ENCODE data around the gene SPTBN5. TPM values are rescaled to one million over a fixed set of nuclear protein-coding genes. Genes with fewer than 3 reads are reported as not detected.

Gene SPTBN5
- polyA plus RNA-seq, 1 donor from 2014 or later: 0.01 TPM

GRCh38 chr15:41844814-41845213, 49.0 kb downstream of the SPTBN5 start:
- Histone ChIP-seq H4K20me1 (ENCODE audit: insufficient read depth) (no peaks in the 10 kb centered on the region), H3K9me3 (ENCODE audit: low read length) (no peaks in the 10 kb centered on the region), H3F3A (ENCODE audit: insufficient read depth, low read length, poor library complexity, severe bottlenecking) (no peaks in the 10 kb centered on the region), H3K4me3 (ENCODE audit: low read length) (no peak overlapping the region), H3K9ac (ENCODE audit: low read length) (no peak overlapping the region), H3K36me3 (ENCODE audit: insufficient read depth, low read length) (no peaks in the 10 kb centered on the region), H3K27me3 (ENCODE audit: insufficient read depth, low read depth, low read length) (no peaks in the 10 kb centered on the region), H3K9me2 (ENCODE audit: insufficient read depth, low read length) (no peaks in the 10 kb centered on the region), H3K27ac (ENCODE audit: low read length) (no peak overlapping the region), H3K79me2 (replicated peaks; ENCODE audit: insufficient read depth, low read length) (no peaks in the 10 kb centered on the region), H3K4me2 (ENCODE audit: low read length) (no peak overlapping the region), H2AFZ (ENCODE audit: low read depth, low read length) (no peak overlapping the region)
- TF ChIP-seq RAD21 (conservative IDR thresholded peaks at IDR 0.05) (no peak), CTCF (IDR thresholded peaks at IDR 0.05; ENCODE audit: poor library complexity, severe bottlenecking) (no peak), SMC3 (conservative IDR thresholded peaks at IDR 0.05; ENCODE audit: poor library complexity) (no peak), EP300 (conservative IDR thresholded peaks at IDR 0.05; ENCODE audit: poor library complexity, severe bottlenecking) (no peak), MXI1 (conservative IDR thresholded peaks at IDR 0.05; ENCODE audit: poor library complexity, severe bottlenecking) (no peak), REST (IDR thresholded peaks at IDR 0.05; ENCODE audit: borderline replicate concordance) (no peak), TAF1 (IDR thresholded peaks at IDR 0.05; ENCODE audit: low read depth) (no peak)

- Histone ChIP-seq H3K27ac (ENCODE audit: low read length) (no peak overlapping the region), H3K4me2 (ENCODE audit: low read length) (no peak overlapping the region), H3K27me3 (ENCODE audit: insufficient read depth, low read depth, low read length) (no peaks in the 10 kb centered on the region), H2AFZ (ENCODE audit: low read depth, low read length) (no peak overlapping the region), H3K36me3 (ENCODE audit: insufficient read depth, low read length) (no peaks in the 10 kb centered on the region), H3K4me3 (ENCODE audit: low read length) (no peak overlapping the region), H3K79me2 (replicated peaks; ENCODE audit: insufficient read depth, low read length) (no peaks in the 10 kb centered on the region), H4K20me1 (ENCODE audit: insufficient read depth) (no peaks in the 10 kb centered on the region), H3K9me2 (ENCODE audit: insufficient read depth, low read length) (no peaks in the 10 kb centered on the region), H3K9me3 (ENCODE audit: low read length) (no peaks in the 10 kb centered on the region), H3F3A (ENCODE audit: insufficient read depth, low read length, poor library complexity, severe bottlenecking) (no peaks in the 10 kb centered on the region), H3K9ac (ENCODE audit: low read length) (no peak overlapping the region)
- no peak for TF ChIP-seq SMC3 (conservative IDR thresholded peaks at IDR 0.05; ENCODE audit: poor library complexity)
- TF ChIP-seq POLR2AphosphoS5 (IDR thresholded peaks at IDR 0.05): no peak
- TF ChIP-seq EP300 (conservative IDR thresholded peaks at IDR 0.05; ENCODE audit: poor library complexity, severe bottlenecking): no peak
- no peak for TF ChIP-seq REST (IDR thresholded peaks at IDR 0.05; ENCODE audit: borderline replicate concordance)
- TF ChIP-seq CTCF (IDR thresholded peaks at IDR 0.05; ENCODE audit: poor library complexity, severe bottlenecking): no peak
- TF ChIP-seq EZH2 (IDR thresholded peaks at IDR 0.05; ENCODE audit: borderline replicate concordance, insufficient read depth, low read length, poor library complexity, severe bottlenecking): no peak
- no peak for TF ChIP-seq MXI1 (conservative IDR thresholded peaks at IDR 0.05; ENCODE audit: poor library complexity, severe bottlenecking)
- no peak for TF ChIP-seq RAD21 (conservative IDR thresholded peaks at IDR 0.05)
- TF ChIP-seq TAF1 (IDR thresholded peaks at IDR 0.05; ENCODE audit: low read depth): no peak
Observed at GRCh38 chr15:41843571-41843970, 50.3 kb downstream of the SPTBN5 start.
